ENCODE measurements around the gene EMC7.

The EMC7 gene

GRCh38 chr15:34065941-34066340 is 35.7 kb downstream of the EMC7 start:
- DNase-seq (ENCODE audit: low read depth), result no peak
- no peak overlapping the region for H3K4me3 ChIP-seq (ENCODE audit: low read depth, low read length)
- TF ChIP-seq CTCF (IDR thresholded peaks at IDR 0.05; ENCODE audit: low read depth, low read length, missing control alignments), result no peak

- DNase-seq (ENCODE audit: low read depth), result no peak
- H3K4me3 ChIP-seq (ENCODE audit: low read depth, low read length), result no peak overlapping the region
- no peak for TF ChIP-seq CTCF (IDR thresholded peaks at IDR 0.05; ENCODE audit: low read depth, low read length, missing control alignments)
Observed at GRCh38 chr15:34065261-34065660, 36.4 kb downstream of the EMC7 start.

GRCh38 chr15:34064438-34064837 is 37.2 kb downstream of the EMC7 start:
- no peak for TF ChIP-seq CTCF (IDR thresholded peaks at IDR 0.05; ENCODE audit: low read depth, low read length, missing control alignments)
- no peak for DNase-seq (ENCODE audit: low read depth)
- no peak overlapping the region for H3K4me3 ChIP-seq (ENCODE audit: low read depth, low read length)

- H3K4me3 ChIP-seq (ENCODE audit: low read depth, low read length), result no peak overlapping the region
- no peak for TF ChIP-seq CTCF (IDR thresholded peaks at IDR 0.05; ENCODE audit: low read depth, low read length, missing control alignments)
- DNase-seq (ENCODE audit: low read depth), result no peak
Observed at GRCh38 chr15:34059946-34060345, 41.7 kb downstream of the EMC7 start.

GRCh38 chr15:34059476-34059875 is 42.2 kb downstream of the EMC7 start:
- TF ChIP-seq CTCF (IDR thresholded peaks at IDR 0.05; ENCODE audit: low read depth, low read length, missing control alignments), result no peak
- DNase-seq (ENCODE audit: low read depth), result no peak
- H3K4me3 ChIP-seq (ENCODE audit: low read depth, low read length), result no peak overlapping the region

- DNase-seq (ENCODE audit: low read depth), result no peak
- no peak for TF ChIP-seq CTCF (IDR thresholded peaks at IDR 0.05; ENCODE audit: low read depth, low read length, missing control alignments)
Observed at GRCh38 chr15:34056911-34057310, 44.8 kb downstream of the EMC7 start.

GRCh38 chr15:34055868-34056595 is 45.6 kb downstream of the EMC7 start:
- TF ChIP-seq CTCF (IDR thresholded peaks at IDR 0.05; ENCODE audit: low read depth, low read length, missing control alignments), result no peak
- H3K4me3 ChIP-seq (ENCODE audit: low read depth, low read length), result no peak overlapping the region
- DNase-seq (ENCODE audit: low read depth), result no peak

More at GRCh38 chr15:34056911-34057310, 44.8 kb downstream of the EMC7 start:
- no peak overlapping the region for H3K4me3 ChIP-seq (ENCODE audit: low read depth, low read length)

Measured in GM12864 (cell line).